AG04449 (cell line): ENCODE measurements around the gene ADAM15.

ENCODE experiments used
- CTCF ChIA-PET: fragments of 350-600 bp; formaldehyde crosslinking; extraction: SDS; loops from one replicate; lab custom pipeline; 2021; ENCODE audit warnings: antibody characterized with exemption; lab: Yijun Ruan, JAX
- POLR2A ChIA-PET: fragments of 400-600, 350-600 bp; formaldehyde crosslinking; extraction: SDS; loops from one replicate; lab custom pipeline; 2020; ENCODE audit warnings: antibody characterized with exemption, inconsistent platforms; lab: Yijun Ruan, JAX
- DNase-seq: peaks from one replicate; pipeline ENCODE4 v3.0.0-alpha.2; 2010; ENCODE audit warnings: low read depth, low spot score
- H3K4me3 ChIP-seq: 2 replicates; pipeline ENCODE4 v1.5.1; 2011; ENCODE audit warnings: low read depth, mild to moderate bottlenecking, control low read depth, low read length
- CTCF ChIP-seq: IDR thresholded peaks from one replicate; pipeline ENCODE4 v1.5.1; 2011; ENCODE audit warnings: mild to moderate bottlenecking, moderate library complexity, low read length, control low read depth, inconsistent platforms; ENCODE audit not compliant: insufficient read depth; ENCODE audit errors: missing control alignments

The ADAM15 gene

DNA sequence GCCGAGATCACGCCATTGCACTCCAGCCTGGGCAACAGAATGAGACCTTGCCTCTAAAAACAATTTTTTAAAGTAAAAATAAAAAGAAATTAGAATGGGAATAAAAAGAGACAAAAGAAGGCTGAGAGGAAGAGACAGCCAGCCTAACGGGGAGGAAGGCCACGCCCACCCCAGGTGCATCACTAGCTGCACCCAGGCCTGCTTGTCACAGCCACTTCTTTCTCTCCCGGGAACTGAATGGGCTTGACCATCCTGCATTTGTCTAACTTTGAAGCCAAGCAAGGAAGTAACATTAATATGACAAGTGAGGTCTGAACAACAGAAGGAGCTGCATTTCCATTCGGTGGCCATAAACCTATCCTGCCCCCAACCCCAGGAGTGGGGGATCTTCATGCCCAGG lies 55.7 kb downstream of the ADAM15 start:
- CTCF ChIA-PET, result interaction anchor here (1.2 to 3.7 kb wide), 4 partner anchors 15 to 66 kb away, joined by 3 to 26 read pairs (median 6); partner anchors contain the start of gene KRTCAP2

GRCh38 chr1:155107309-155108264 lies 56.5 kb downstream of the ADAM15 start:
- POLR2A ChIA-PET, result interaction anchor here (1.1 kb wide), 1 partner anchor 29 kb away, joined by 4 read pairs; no protein-coding TSS in a partner anchor
- H3K4me3 ChIP-seq, result no peak overlapping the region
- DNase-seq, result no peak
- no peak for TF ChIP-seq CTCF
- CTCF ChIA-PET, result interaction anchor here (1.2 to 3.7 kb wide), 4 partner anchors 15 to 65 kb away, joined by 3 to 26 read pairs (median 6); partner anchors contain the start of gene KRTCAP2

More for the DNA sequence above, 55.7 kb downstream of the ADAM15 start:
- DNase-seq, result no peak
- no peak for TF ChIP-seq CTCF
- POLR2A ChIA-PET, result no interaction called here
- H3K4me3 ChIP-seq, result no peak overlapping the region

GRCh38 chr1:155108296-155108695 lies 57.2 kb downstream of the ADAM15 start:
- POLR2A ChIA-PET, result interaction anchor here (1.1 kb wide), 1 partner anchor 28 kb away, joined by 4 read pairs; no protein-coding TSS in a partner anchor
- no peak for DNase-seq
- TF ChIP-seq CTCF, result no peak
- CTCF ChIA-PET, result interaction anchor here (2.4 to 3.7 kb wide), 2 partner anchors 16 to 59 kb away, joined by 10 to 26 read pairs; no protein-coding TSS in a partner anchor
- H3K4me3 ChIP-seq, result no peak overlapping the region

GRCh38 chr1:155110381-155110780 lies 59.3 kb downstream of the ADAM15 start:
- POLR2A ChIA-PET, result no interaction called here
- no peak for TF ChIP-seq CTCF
- CTCF ChIA-PET, result interaction anchor here (0.9 to 1.2 kb wide), 2 partner anchors 19 to 62 kb away, joined by 3 to 4 read pairs; partner anchors contain the start of gene KRTCAP2
- DNase-seq, result no peak
- H3K4me3 ChIP-seq, result no peak overlapping the region

DNA sequence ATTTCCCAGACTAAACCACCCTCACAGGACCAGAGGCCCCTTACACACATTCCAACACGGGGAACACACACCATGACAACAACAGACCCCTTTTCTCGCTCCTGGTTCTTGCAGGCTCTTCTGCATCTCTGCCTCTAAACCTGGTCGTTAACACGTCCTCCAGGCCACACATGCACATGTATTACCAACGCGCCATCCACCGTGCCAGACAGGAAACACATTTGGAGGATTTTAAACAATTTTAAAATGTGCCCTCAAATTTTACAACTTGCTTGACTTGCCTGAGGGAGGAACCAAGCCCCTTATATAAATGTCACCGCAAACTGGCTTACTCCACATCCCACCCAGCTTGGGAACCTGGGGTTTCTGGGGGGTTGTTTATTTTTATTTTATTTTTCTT lies 59.7 kb downstream of the ADAM15 start:
- H3K4me3 ChIP-seq, result no peak overlapping the region
- no peak for TF ChIP-seq CTCF
- no peak for DNase-seq
- ChIA-PET CTCF (interaction anchor here (0.9 to 1.2 kb wide), 2 partner anchors 20 to 62 kb away, joined by 3 to 4 read pairs; partner anchors contain the start of gene KRTCAP2), POLR2A (no interaction called here)
